HFF-Myc (cell line): ENCODE measurements around the gene HGS.

Source experiments
- DNase-seq: peaks from one replicate; pipeline ENCODE4 v3.0.0-alpha.2; 2011; ENCODE audit warnings: low read depth; ENCODE audit errors: extremely low read depth
- H3K4me3 ChIP-seq: replicated peaks from 2 replicates; pipeline ENCODE4 v1.5.1; 2011; ENCODE audit warnings: low read depth, mild to moderate bottlenecking, control low read depth, low read length
- CTCF ChIP-seq: IDR thresholded peaks from 2 replicates; pipeline ENCODE4 v1.5.1; 2012; ENCODE audit warnings: mild to moderate bottlenecking, low read depth, low read length, control low read depth; ENCODE audit errors: missing control alignments

HGS gene

GRCh38 chr17:81719410-81720266, 35.8 kb downstream of the HGS start:
- no peak overlapping the region for H3K4me3 ChIP-seq
- no peak for TF ChIP-seq CTCF
- DNase-seq: no peak

- H3K4me3 ChIP-seq: no peak overlapping the region
- TF ChIP-seq CTCF: no peak
- no peak for DNase-seq
Observed at GRCh38 chr17:81720267-81721071, 36.7 kb downstream of the HGS start.

GRCh38 chr17:81722184-81723120, 38.6 kb downstream of the HGS start:
- TF ChIP-seq CTCF: no peak
- no peak for DNase-seq
- no peak overlapping the region for H3K4me3 ChIP-seq

GRCh38 chr17:81723651-81724209, 39.9 kb downstream of the HGS start:
- no peak for TF ChIP-seq CTCF
- no peak overlapping the region for H3K4me3 ChIP-seq
- DNase-seq: no peak

- DNase-seq: no peak
- no peak overlapping the region for H3K4me3 ChIP-seq
- no peak for TF ChIP-seq CTCF
Observed at GRCh38 chr17:81725439-81725838, 41.6 kb downstream of the HGS start.

GRCh38 chr17:81726004-81726403, 42.2 kb downstream of the HGS start:
- no peak for DNase-seq
- H3K4me3 ChIP-seq: no peak overlapping the region
- no peak for TF ChIP-seq CTCF
